ENCODE results near the gene PRKD1. TPM values are rescaled to one million over a fixed set of nuclear protein-coding genes. Genes with fewer than 3 reads are reported as not detected.

The PRKD1 gene
- total RNA-seq = not detected
- not detected for total RNA-seq (2013)

DNA sequence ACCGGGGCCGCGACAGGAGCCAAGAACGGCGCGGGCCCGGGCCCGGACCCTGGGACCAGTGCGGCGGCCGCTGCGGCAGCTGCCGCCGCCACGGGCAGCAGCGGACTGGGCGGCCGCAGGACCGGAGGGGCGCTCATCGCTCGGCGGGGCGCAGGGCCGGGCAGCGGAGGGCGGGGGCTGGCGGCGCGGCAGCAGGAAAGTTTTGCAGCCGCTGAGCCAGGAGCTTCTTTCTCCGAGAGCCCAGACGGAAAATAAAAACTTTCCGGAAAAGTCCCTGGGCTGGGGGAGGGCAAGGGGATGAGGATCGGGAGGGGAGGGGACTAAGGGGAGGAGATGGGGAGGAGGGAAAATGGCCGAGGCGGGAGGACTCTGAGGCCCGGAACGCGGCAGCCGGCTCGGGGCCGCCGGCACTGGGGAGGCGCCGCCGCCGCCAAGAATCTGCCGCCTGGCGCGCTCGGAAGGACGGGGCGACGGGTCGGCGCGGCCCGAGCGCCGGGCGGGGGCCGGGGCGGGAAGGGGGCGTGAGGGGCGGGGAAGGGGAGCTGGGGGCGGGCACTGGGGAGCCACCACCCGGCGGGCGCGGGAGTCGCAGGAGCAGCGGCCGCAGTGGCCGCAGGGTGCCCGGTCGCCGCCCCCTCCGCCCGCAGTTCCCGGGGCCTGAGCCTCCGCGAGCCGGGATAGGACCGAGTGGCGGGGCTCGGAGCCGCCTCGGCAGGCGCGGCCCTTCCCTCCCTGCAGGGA, at the start of gene PRKD1:
Gene PRKD1, minus strand, starts transcription at position 472 of the 741 bp plus-strand sequence.
- no peak for ATAC-seq
- no peak within 1 kb of the TSS for H3K27ac Mint-ChIP-seq
- intact Hi-C loops (cut with micrococcal nuclease) = no loop called here
- Histone ChIP-seq H3K4me1 (ENCODE audit: control insufficient read depth, insufficient read depth, low read length) (peaks cover 3% of the 10 kb centered on the region), H3K9me3 (ENCODE audit: control insufficient read depth, insufficient read depth, low read length) (peaks cover 9% of the 10 kb centered on the region), H3K27ac (ENCODE audit: low read length) (no peak within 1 kb of the TSS), H3K4me3 (ENCODE audit: low read length) (no peak within 1 kb of the TSS), H3K27me3 (ENCODE audit: control insufficient read depth, insufficient read depth, low read length) (peaks cover 10% of the 10 kb centered on the region), H3K36me3 (ENCODE audit: control insufficient read depth, insufficient read depth, low read length) (no peaks in the 10 kb centered on the region)
- H3K36me3 Mint-ChIP-seq = peaks cover 7% of the 10 kb centered on the region
- TF ChIP-seq, protein P1, sequence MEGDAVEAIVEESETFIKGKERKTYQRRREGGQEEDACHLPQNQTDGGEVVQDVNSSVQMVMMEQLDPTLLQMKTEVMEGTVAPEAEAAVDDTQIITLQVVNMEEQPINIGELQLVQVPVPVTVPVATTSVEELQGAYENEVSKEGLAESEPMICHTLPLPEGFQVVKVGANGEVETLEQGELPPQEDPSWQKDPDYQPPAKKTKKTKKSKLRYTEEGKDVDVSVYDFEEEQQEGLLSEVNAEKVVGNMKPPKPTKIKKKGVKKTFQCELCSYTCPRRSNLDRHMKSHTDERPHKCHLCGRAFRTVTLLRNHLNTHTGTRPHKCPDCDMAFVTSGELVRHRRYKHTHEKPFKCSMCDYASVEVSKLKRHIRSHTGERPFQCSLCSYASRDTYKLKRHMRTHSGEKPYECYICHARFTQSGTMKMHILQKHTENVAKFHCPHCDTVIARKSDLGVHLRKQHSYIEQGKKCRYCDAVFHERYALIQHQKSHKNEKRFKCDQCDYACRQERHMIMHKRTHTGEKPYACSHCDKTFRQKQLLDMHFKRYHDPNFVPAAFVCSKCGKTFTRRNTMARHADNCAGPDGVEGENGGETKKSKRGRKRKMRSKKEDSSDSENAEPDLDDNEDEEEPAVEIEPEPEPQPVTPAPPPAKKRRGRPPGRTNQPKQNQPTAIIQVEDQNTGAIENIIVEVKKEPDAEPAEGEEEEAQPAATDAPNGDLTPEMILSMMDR (IDR thresholded peaks at IDR 0.05) = no peak
- H3K27me3 Mint-ChIP-seq (ENCODE audit: low read depth in 2 of 2) = peaks cover 23 to 33% of the 10 kb centered on the region in 2 donors
- WGBS (ENCODE audit: insufficient coverage) = 2% methylated on average over 82 of the region's 91 CpGs
- peak within 1 kb of the TSS; percentile 56 for H3K4me3 Mint-ChIP-seq
- H3K9me3 Mint-ChIP-seq = peaks cover 9 to 11% of the 10 kb centered on the region in 2 donors
- H3K4me1 Mint-ChIP-seq = peaks cover 4 to 6% of the 10 kb centered on the region in 2 donors
- DNase-seq = no peak

DNA sequence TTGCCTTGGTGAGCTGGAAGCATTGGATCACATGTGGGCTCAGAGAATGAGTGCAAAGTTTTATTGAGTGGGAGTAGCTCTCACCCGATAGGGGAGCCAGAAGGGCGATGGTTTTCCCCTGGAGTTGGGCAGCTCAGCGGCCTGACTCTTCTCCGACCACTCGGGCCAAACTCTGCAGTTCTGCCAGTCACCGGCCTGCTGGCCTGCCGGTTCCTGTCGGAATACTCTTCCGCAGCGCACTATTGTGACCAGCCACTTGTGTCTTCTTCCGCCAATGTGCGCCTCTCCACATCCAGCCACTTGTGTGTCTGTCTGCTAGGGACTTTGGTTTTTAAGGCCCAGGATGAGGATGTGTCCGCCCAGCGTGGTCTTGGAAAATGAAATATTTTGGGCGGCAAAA, 43.5 kb upstream of the PRKD1 start:
- WGBS (ENCODE audit: insufficient coverage) = 96% methylated on average over 15 of the region's 15 CpGs
- no peak for DNase-seq
- ATAC-seq = no peak
- Histone ChIP-seq H3K36me3 (ENCODE audit: control insufficient read depth, insufficient read depth, low read length) (no peaks in the 10 kb centered on the region), H3K27ac (ENCODE audit: low read length) (no peak overlapping the region), H3K9me3 (ENCODE audit: control insufficient read depth, insufficient read depth, low read length) (peaks cover 8% of the 10 kb centered on the region), H3K4me1 (ENCODE audit: control insufficient read depth, insufficient read depth, low read length) (no peaks in the 10 kb centered on the region), H3K4me3 (ENCODE audit: low read length) (no peak overlapping the region), H3K27me3 (ENCODE audit: control insufficient read depth, insufficient read depth, low read length) (no peaks in the 10 kb centered on the region)
- H3K4me1 Mint-ChIP-seq = no peaks in the 10 kb centered on the region
- TF ChIP-seq, protein P1 (IDR thresholded peaks at IDR 0.05) = no peak
- H3K27me3 Mint-ChIP-seq (ENCODE audit: low read depth in 2 of 2) = no peaks in the 10 kb centered on the region
- peaks cover 18% of the 10 kb centered on the region for H3K36me3 Mint-ChIP-seq
- no peak overlapping the region for H3K4me3 Mint-ChIP-seq
- H3K27ac Mint-ChIP-seq = no peak overlapping the region
- intact Hi-C loops (cut with micrococcal nuclease) = no loop called here
- H3K9me3 Mint-ChIP-seq = peaks cover 25 to 28% of the 10 kb centered on the region in 2 donors

DNA sequence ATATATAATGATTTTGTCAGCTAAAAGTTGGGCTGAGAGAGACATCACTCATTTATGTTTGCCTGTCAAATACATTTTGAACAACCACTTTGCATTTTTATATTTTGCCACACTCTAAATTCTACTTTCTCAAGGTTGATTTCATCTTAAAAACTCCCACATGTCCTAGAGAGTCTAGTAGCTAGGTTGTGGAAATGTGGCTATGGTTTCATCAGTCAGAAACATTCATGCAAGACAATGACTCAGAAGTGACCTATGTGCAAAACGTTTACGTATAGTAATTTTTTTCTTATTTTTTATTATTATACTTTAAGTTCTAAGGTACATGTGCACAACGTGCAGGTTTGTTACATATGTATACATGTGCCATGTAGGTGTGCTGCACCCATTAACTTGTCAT, 27.4 kb upstream of the PRKD1 start:
- no peak overlapping the region for H3K27ac Mint-ChIP-seq
- Histone ChIP-seq H3K4me1 (ENCODE audit: control insufficient read depth, insufficient read depth, low read length) (no peaks in the 10 kb centered on the region), H3K27me3 (ENCODE audit: control insufficient read depth, insufficient read depth, low read length) (no peaks in the 10 kb centered on the region), H3K9me3 (ENCODE audit: control insufficient read depth, insufficient read depth, low read length) (no peaks in the 10 kb centered on the region), H3K4me3 (ENCODE audit: low read length) (no peak overlapping the region), H3K36me3 (ENCODE audit: control insufficient read depth, insufficient read depth, low read length) (no peaks in the 10 kb centered on the region), H3K27ac (ENCODE audit: low read length) (no peak overlapping the region)
- H3K27me3 Mint-ChIP-seq (ENCODE audit: low read depth in 2 of 2) = no peaks in the 10 kb centered on the region
- H3K4me1 Mint-ChIP-seq = no peaks in the 10 kb centered on the region
- intact Hi-C loops (cut with micrococcal nuclease) = no loop called here
- TF ChIP-seq, protein P1 (IDR thresholded peaks at IDR 0.05) = no peak
- ATAC-seq = no peak
- no peaks in the 10 kb centered on the region for H3K36me3 Mint-ChIP-seq
- DNase-seq = no peak
- peaks cover 15 to 24% of the 10 kb centered on the region in 2 donors for H3K9me3 Mint-ChIP-seq
- no CpG with 5 or more reads among the region's 3 CpGs for WGBS (ENCODE audit: insufficient coverage)
- no peak overlapping the region for H3K4me3 Mint-ChIP-seq

DNA sequence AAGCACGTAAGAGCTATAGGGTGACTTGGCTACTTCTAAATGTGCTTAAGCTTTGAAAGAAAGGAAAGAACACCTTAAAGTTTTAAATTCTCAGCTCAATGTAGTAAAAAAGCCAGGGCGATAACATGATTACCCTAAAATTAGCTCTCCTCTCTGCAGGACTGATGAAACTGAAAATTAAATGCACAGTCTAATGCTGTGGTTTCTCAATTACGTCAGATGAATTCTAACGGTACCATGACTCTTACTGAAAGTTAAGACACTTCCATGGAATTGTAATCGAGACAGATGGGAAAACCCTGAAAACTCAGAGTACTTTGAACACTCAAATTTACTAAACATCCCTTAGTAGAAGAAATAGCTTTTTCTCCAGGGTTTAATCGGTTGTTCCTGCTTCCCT, 25.9 kb upstream of the PRKD1 start:
- H3K27ac ChIP-seq (ENCODE audit: low read length) = no peak overlapping the region
- ATAC-seq (no peak), DNase-seq (no peak)
- Mint-ChIP-seq H3K27me3 (ENCODE audit: low read depth in 2 of 2) (no peaks in the 10 kb centered on the region), H3K27ac (no peak overlapping the region), H3K4me3 (no peak overlapping the region), H3K9me3 (peaks cover 13 to 20% of the 10 kb centered on the region in 2 donors), H3K36me3 (no peaks in the 10 kb centered on the region), H3K4me1 (no peaks in the 10 kb centered on the region)
- intact Hi-C loops (cut with micrococcal nuclease) = no loop called here
- H3K27me3 ChIP-seq (ENCODE audit: control insufficient read depth, insufficient read depth, low read length) = no peaks in the 10 kb centered on the region
- WGBS (ENCODE audit: insufficient coverage) = 86% methylated on average over 6 of the region's 6 CpGs
- no peaks in the 10 kb centered on the region for H3K36me3 ChIP-seq (ENCODE audit: control insufficient read depth, insufficient read depth, low read length)
- no peaks in the 10 kb centered on the region for H3K4me1 ChIP-seq (ENCODE audit: control insufficient read depth, insufficient read depth, low read length)
- no peak overlapping the region for H3K4me3 ChIP-seq (ENCODE audit: low read length)
- TF ChIP-seq, protein P1 (IDR thresholded peaks at IDR 0.05) = no peak
- no peaks in the 10 kb centered on the region for H3K9me3 ChIP-seq (ENCODE audit: control insufficient read depth, insufficient read depth, low read length)
